ENCODE measurements around the gene MED15. TPM values are rescaled to one million over a fixed set of nuclear protein-coding genes. Genes with fewer than 3 reads are reported as not detected.

The MED15 gene
- total RNA-seq, 1 experiment from 2014 or later: 87.9 TPM

GRCh38 chr22:20523086-20523983, 15.9 kb downstream of the MED15 start:
- H3K4me1 ChIP-seq (replicated peaks; ENCODE audit: insufficient read depth): peaks cover 12% of the 10 kb centered on the region
- H3K4me2 ChIP-seq: no peak overlapping the region
- H4K20me1 ChIP-seq (ENCODE audit: insufficient read depth): peaks cover 24% of the 10 kb centered on the region
- H3K4me3 ChIP-seq: no peak overlapping the region
- H2AFZ ChIP-seq: no peak overlapping the region
- H3K9me3 ChIP-seq (ENCODE audit: insufficient read depth, low read depth): no peaks in the 10 kb centered on the region
- intact Hi-C loops (cut with micrococcal nuclease; ENCODE audit: unreplicated experiment): no loop called here
- peaks cover 12% of the 10 kb centered on the region; the same call in 1 of the 2 replicates for H3F3A ChIP-seq (ENCODE audit: insufficient read depth, low read depth)
- CTCF ChIA-PET: no interaction called here
- H3K9me2 ChIP-seq (ENCODE audit: insufficient read depth): no peaks in the 10 kb centered on the region
- POLR2A ChIA-PET (ENCODE audit: unreplicated experiment): no interaction called here
- H3K27me3 ChIP-seq (ENCODE audit: insufficient read depth, low read depth): no peaks in the 10 kb centered on the region
- TF ChIP-seq CTCF (conservative IDR thresholded peaks at IDR 0.05) (no peak), EZH2 (IDR thresholded peaks at IDR 0.05; ENCODE audit: low read depth) (no peak)
- no peaks in the 10 kb centered on the region for H3K36me3 ChIP-seq (ENCODE audit: low read depth)
- DNase-seq: no peak
- BruUV-seq (replicated peaks): no TSS peak
- peaks cover 86% of the 10 kb centered on the region for H3K79me2 ChIP-seq (ENCODE audit: low read depth)
- no peak overlapping the region for H3K27ac ChIP-seq

- H3K4me2 ChIP-seq: no peak overlapping the region
- TF ChIP-seq EZH2 (IDR thresholded peaks at IDR 0.05; ENCODE audit: low read depth) (no peak), CTCF (conservative IDR thresholded peaks at IDR 0.05) (no peak)
- H3K36me3 ChIP-seq (ENCODE audit: low read depth): no peaks in the 10 kb centered on the region
- no TSS peak for BruUV-seq (replicated peaks)
- intact Hi-C loops (cut with micrococcal nuclease; ENCODE audit: unreplicated experiment): no loop called here
- no peak overlapping the region for H3K27ac ChIP-seq
- H3K9me3 ChIP-seq (ENCODE audit: insufficient read depth, low read depth): no peaks in the 10 kb centered on the region
- ChIA-PET POLR2A (ENCODE audit: unreplicated experiment) (no interaction called here), CTCF (interaction anchor here (0.6 kb wide), 1 partner anchor 13 kb away, joined by 4 read pairs; no protein-coding TSS in a partner anchor)
- peaks cover 17% of the 10 kb centered on the region for H4K20me1 ChIP-seq (ENCODE audit: insufficient read depth)
- peaks cover 16% of the 10 kb centered on the region; the same call in 1 of the 2 replicates for H3F3A ChIP-seq (ENCODE audit: insufficient read depth, low read depth)
- no peaks in the 10 kb centered on the region for H3K9me2 ChIP-seq (ENCODE audit: insufficient read depth)
- H3K4me1 ChIP-seq (replicated peaks; ENCODE audit: insufficient read depth): peaks cover 19% of the 10 kb centered on the region
- no peak overlapping the region for H3K4me3 ChIP-seq
- DNase-seq: no peak
- no peaks in the 10 kb centered on the region for H3K27me3 ChIP-seq (ENCODE audit: insufficient read depth, low read depth)
- peaks cover 86% of the 10 kb centered on the region for H3K79me2 ChIP-seq (ENCODE audit: low read depth)
- no peak overlapping the region for H2AFZ ChIP-seq
These were observed 16.6 kb downstream of the MED15 start for GRCh38 chr22:20524004-20524481.

- peaks cover 26% of the 10 kb centered on the region for H3F3A ChIP-seq (ENCODE audit: insufficient read depth, low read depth)
- H3K9me3 ChIP-seq (ENCODE audit: insufficient read depth, low read depth): no peaks in the 10 kb centered on the region
- intact Hi-C loops (cut with micrococcal nuclease; ENCODE audit: unreplicated experiment): no loop called here
- H3K9me2 ChIP-seq (ENCODE audit: insufficient read depth): no peaks in the 10 kb centered on the region
- no peaks in the 10 kb centered on the region for H3K36me3 ChIP-seq (ENCODE audit: low read depth)
- no peak overlapping the region for H3K27ac ChIP-seq
- H4K20me1 ChIP-seq (ENCODE audit: insufficient read depth): peaks cover 13% of the 10 kb centered on the region; the same call in 1 of the 2 replicates
- ChIA-PET CTCF (no interaction called here), POLR2A (ENCODE audit: unreplicated experiment) (no interaction called here)
- DNase-seq: no peak
- H2AFZ ChIP-seq: no peak overlapping the region
- peaks cover 86% of the 10 kb centered on the region for H3K79me2 ChIP-seq (ENCODE audit: low read depth)
- H3K27me3 ChIP-seq (ENCODE audit: insufficient read depth, low read depth): no peaks in the 10 kb centered on the region
- no peak for TF ChIP-seq EZH2 (IDR thresholded peaks at IDR 0.05; ENCODE audit: low read depth)
- TF ChIP-seq CTCF (conservative IDR thresholded peaks at IDR 0.05): no peak
- no peak overlapping the region for H3K4me3 ChIP-seq
- no peak overlapping the region for H3K4me2 ChIP-seq
- BruUV-seq (replicated peaks): no TSS peak
- peaks cover 29% of the 10 kb centered on the region for H3K4me1 ChIP-seq (replicated peaks; ENCODE audit: insufficient read depth)
These were observed 17.6 kb downstream of the MED15 start for GRCh38 chr22:20525048-20525447.

Data from PC-9 (cell line).